GM19438 (cell line): ENCODE measurements around the gene CCDC157.
"Not testable (repeated sequence)": the region's sequence is repeated elsewhere in the genome, so short reads cannot be mapped to it uniquely, and the experiment has no call there.

ENCODE experiments used
- ATAC-seq: cut with Tn5 transposase; IDR thresholded peaks from one replicate; pipeline ENCODE4 v1.9.1; 2021; ENCODE audit warnings: low read depth; ENCODE audit not compliant: unreplicated experiment

Gene CCDC157

DNA sequence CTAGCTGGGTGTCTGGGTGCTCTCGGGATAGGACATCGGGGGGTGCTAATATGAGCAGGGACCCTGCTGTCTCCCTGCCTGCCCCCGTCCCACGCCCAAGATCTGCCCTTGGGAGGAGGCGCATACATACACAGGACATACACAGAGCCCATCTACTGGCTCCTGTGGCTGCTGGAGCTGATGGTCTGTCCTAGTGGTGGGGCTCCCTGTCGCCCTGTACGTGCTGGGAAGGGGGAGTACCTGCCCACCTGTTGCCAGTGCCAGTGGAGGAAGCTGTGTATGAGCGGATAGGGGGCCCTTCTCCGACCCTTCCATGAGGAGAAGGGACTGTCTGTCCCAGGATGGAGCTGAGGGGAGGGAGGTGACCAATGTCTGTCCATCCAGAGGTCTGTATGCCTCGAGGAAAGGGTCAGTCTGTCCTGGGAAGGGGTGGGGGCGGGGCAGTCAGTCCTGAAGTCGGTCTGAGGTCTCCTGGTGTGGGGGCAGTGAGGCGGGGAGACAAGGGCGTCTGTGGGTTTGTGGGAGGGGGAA, 31.0 kb upstream of the CCDC157 start:
- ATAC-seq: no peak

DNA sequence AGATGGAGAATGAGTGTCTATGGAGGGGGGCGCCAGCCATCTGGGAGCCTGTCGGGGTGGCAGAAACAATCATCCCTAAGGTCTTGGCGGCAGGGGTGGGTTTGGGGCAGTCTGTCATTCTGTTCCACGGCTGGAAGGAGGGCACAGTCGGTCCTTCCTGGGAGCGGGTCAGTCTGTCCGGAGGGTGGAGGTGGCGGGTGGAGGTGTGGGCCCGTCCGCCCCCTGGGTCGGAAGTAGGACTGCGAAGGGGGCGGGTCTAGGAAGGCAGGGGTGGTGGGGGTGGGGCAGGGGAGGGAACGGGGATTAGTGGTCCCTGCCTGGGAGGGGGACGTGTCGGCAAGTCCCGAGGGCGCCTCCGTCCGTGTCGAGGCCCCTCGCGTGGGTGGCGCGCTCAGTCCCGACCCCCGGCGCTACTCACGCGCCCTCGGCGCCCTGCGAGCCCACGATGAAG, 30.5 kb upstream of the CCDC157 start:
- peak; percentile 31 for ATAC-seq

DNA sequence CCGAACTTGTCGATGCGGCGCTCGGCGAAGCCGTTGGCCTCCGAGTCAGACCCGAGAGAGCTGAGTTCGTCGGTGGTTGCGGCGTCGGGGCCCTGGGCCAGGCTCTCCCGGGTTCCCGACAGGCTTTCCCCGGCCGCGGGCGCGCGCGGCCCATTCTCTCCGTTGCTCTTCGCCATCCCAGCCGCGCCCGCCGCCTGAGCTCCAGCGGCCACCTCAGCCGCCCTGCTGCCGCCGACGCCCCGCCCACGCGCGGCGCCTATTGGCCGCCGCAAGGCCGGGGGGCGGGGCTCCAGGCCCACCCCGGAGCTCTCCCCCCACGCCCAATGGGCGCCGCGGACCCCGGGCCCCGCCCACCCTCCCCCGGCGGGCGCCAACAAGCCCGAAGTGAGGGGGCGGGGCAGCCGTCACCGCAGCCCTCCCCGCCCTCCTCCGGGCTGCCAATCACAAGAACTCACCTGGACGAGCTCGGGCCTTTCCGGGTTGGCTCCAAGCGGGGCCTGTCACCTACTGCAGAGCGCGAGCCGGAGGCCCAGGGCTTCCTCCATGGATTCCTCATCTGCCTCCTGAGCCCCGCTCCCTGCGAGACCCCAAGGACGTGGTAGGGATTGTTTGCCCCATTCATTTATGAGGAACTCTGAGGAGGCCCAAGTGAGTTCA, 30.0 kb upstream of the CCDC157 start, which contains the start of gene TBC1D10A:
Gene TBC1D10A, minus strand, starts transcription at position 236 of the 657 bp plus-strand sequence. Its CDS starts 60 bp downstream, at position 176.
- ATAC-seq: peak; percentile 86

DNA sequence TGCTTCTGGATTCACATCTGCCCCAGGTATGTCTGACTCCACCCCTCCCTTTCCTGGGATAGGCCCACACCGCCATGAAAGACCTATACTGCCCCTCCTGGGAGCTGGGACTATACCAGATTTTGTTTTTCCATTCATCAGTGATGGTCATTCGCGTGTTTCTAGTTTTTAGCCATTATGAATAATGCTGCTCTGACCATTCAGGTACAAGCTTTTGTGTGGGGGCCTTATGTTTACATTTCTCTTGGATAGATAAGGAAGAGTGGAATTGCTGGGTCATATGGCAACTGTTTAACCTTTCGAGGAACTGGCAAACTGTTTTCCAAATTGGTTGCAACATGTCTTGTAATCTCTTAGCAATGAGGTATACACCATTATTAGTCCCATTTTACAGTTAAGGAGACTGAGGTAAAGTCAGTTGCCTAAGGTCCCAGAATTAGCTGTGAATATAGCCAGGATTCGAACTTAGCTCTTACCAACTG, 28.9 kb upstream of the CCDC157 start:
- no peak for ATAC-seq

DNA sequence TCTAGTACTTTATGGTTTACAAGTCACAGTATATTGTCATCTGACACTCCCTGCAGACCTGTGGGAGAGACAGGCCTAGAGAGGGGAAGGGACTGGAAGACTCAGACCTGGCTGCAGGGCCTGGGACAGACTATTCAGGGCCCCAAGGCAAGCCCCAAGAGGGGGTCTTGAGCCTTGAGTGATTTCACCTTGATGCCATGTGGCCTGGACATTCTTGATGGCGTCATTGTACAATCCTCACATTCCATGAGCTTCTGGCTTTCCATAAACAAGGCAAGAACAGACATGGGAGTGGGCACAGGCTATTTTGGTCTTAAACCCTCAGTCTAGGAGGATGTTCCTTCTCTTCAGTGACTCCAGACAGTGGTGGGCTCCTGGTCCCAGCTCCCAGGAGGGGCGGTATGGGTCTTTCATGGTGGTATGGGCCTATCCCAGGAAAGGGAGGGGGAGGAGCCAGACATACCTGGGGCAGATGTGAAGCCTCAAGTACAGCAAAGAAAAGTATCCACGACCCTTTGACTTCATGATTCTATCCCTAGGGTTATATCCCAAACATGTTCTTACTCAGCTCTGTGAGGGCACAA, 28.2 kb upstream of the CCDC157 start:
- ATAC-seq: no peak

DNA sequence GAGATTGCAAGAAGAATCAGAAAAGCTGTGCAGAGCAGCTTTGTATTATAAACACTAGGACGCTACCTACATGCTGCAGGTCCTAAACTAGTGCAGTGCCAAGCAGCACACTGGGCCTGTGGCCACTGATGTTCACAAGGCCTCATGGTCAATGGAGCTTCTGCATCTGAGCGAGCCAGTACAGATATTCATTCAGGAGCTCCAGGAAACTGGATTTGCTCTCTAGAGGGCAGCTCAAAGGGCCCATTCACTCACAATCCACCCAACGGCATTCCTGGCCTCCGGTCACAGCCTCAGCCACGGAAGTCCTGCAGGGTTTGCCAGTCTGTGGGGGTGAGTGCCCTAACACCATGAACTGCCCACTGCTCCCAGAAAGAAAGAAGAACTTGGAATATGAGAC, 24.3 kb upstream of the CCDC157 start:
- ATAC-seq: no peak

DNA sequence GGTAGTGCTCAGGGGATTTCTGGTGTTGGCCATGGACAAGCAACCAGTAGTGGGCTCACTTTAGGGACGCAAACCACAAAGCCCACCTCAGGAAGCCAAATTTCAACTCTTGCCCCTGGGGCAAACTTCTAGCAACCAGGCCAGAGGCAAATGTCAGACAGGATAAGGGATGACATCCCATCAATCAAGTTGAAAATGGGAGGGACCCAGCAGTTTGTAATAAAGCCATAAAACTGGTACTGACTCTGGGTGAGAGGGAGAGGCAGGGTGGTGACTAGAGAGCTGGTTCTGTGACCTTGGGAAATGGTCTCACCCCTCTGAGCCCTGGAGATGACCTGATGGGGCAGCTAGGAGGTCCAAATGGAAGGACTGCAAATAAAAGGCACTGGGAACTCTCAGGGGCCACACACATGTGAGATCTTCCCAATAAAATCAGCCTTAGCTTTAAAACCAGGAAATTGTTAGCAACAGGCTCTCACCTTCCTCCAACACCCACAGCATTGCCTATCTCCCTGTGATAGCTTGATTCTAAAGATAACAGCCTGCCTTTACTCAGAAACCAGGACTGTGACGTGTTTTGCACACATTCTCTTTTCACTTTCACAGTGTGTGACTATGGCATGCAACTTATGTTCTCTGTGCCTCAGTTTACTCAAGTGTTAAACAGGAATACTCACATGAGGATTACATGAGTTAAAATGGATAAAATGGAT, 23.7 kb upstream of the CCDC157 start:
- no peak for ATAC-seq

DNA sequence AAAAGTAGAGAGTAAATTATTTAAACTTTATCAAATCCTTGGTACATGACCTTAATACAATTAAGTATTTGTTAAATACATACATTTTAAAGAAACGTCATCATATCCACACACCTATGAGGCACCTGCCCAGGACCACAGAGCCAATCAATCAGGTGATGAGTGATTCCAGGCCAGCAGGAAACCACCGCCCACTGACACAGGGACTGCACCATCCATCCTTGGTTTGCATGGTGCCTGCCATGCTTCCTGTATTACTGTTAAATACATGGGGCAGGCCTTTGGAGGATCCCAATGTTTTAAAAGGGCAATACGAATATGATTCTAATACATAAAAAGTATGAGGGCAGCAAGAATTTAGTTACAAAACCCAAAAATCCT, 23.1 kb upstream of the CCDC157 start:
- ATAC-seq: no peak

DNA sequence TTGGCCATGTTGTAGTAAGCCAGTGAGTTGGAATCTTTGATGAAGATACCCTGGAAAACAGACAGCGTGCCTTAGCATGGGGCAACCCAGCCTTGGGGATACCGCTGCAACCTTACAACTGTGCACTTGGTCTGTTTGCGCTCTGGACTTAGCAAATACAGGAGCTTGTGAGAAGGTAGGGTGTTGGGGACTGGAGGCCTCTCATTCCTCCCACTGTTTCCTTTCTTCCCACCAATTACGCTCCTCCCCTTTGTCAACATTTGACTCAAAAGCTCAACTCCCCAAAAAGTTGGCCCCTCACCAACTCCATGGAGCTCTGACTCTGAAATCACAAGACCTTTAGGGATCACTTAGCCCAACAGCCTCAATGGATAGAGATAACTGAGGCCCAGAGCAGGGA, 22.2 kb upstream of the CCDC157 start:
- ATAC-seq: no peak

DNA sequence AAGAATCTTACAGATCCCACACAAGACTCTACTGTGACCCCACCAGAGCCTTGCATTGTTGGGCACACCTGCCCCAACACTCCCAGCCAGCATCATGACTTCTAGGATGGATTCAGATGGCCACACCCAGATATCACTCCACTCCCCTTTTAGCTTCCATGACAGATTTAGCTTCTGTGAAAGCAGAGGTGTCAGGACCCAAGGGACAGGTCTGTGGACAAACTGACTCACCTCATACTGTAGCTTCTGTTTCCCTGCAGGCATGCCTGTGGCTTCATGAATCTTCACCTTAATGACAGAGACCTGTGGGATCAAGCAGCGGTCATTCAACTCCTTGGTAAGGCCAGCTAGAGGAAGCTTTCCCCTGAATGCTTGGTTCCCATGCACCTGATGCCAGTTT, 21.6 kb upstream of the CCDC157 start:
- no peak for ATAC-seq

DNA sequence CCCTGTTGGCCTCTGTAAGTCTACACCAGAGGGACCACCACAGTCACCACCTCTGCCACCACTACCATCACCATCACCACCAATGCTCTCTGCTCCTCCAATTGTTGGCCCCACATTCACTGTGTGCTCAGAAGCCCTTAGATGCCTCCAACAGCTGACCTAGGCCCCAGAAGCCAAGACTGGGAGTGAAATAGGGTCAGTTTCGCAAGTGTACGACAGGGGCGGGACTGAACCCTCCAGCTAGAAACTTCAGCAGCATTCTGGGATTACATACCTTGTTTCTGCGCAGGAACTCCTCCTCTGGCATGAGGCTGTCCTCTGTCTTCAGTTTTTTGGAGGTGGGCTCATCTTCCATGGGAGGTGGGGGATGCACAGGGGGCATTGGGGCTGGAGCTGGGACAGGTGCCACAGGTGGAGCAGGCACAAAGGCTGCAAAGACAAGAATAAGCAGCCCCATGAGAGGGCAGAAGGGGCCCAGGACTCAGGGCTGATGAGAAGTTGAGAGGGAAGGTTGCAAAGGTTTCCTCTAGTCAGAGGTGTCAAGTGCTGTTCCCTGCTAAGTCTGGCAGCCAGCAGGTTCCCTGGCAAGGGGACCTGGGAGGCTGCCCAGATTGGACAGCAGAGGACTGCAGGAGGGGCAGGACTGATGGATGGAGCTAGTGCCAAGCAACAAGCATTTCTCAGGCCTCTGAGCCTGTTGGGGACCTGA, 19.9 kb upstream of the CCDC157 start:
- ATAC-seq: no peak

DNA sequence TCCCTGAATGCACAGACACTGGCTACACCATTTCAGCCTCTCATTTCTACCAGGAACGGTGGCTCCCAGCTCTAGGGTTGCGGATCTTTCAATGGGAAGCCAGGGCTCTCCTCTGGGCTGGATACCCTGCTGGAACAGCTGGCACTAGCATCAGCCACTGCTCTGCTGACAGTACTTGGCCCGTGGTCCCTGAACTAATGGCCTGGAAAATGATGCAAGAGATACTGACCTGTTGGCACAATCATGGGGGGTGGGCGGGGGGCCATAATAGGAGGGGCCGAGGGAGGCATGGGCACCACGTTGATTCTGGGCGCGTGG, 19.4 kb upstream of the CCDC157 start:
- ATAC-seq: no peak

DNA sequence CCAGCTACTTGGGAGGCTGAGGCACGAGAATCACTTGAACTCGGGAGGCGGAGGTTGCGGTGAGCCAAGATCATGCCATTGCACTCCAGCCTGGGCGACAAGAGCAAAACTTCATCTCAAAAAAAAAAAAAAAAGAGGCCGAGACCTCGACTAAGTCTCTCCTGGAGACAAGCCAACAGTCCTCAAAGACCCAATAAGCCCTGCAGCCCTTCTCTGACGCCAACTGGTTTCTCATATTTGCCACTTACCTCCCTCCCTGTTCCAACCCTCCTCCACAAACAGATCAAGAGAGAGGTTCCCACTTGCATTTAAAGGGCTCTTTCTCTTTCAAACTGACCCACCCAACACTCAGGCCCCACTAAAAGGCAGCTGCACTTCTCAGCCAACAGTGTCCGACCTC, 18.5 kb upstream of the CCDC157 start:
- ATAC-seq: not testable (repeated sequence)

DNA sequence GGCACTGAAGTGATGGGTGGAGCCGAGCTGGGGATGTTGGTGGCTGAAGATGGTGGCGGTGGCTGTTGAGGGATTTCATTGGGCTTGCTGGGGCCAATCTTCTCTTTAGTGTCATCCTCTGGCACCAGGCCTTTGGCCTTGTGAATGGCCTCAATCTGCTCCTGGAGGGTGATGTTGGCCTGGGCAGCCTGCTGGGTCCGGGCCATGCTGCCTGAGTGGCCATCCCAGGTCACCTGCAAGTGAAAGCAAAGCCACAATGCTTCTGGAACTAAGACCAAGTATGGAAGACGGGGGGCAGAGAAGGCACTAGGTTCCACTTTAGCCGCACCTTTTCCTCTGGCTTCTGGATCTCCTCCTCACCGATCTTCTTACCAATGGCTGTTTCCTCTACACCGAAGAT, 18.0 kb upstream of the CCDC157 start:
- ATAC-seq: no peak

DNA sequence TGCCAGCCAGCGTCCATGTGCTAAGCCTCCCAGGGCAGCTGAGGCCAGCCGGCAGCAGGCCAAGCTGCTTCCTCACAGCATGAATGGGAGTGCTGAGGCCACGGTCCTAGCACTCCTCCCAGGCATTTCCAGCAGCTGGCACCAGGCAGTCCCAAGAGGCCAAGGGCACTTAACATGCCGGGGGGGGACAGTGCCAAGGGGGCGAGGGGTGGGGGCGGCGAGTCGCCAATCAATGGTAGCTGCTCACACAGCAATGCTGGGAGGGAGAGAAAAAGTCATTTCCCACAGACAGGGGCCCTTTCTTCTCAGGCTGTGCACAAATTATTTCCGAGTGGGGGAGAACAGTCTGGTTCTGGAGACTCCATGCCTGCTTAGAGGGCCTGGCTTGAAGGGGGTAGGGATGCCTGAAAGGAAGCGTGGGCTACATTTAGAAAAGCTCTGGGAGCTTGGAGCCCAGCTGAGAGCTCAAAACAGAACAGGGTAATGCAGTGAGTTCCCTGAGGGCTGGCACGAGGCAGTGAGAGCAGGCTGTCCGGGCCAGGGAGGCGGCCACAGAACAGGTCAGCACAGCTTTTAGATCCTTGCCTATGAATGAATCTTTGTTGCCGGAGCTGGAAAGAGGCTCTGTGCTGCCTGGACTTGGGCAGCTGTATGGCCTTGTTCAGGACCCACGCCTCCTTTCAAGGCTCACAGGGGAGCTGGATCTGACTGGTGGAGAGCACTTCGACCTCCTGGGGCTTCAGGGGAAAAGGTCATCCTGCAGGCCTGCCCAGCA, 15.7 kb upstream of the CCDC157 start:
- ATAC-seq: no peak

DNA sequence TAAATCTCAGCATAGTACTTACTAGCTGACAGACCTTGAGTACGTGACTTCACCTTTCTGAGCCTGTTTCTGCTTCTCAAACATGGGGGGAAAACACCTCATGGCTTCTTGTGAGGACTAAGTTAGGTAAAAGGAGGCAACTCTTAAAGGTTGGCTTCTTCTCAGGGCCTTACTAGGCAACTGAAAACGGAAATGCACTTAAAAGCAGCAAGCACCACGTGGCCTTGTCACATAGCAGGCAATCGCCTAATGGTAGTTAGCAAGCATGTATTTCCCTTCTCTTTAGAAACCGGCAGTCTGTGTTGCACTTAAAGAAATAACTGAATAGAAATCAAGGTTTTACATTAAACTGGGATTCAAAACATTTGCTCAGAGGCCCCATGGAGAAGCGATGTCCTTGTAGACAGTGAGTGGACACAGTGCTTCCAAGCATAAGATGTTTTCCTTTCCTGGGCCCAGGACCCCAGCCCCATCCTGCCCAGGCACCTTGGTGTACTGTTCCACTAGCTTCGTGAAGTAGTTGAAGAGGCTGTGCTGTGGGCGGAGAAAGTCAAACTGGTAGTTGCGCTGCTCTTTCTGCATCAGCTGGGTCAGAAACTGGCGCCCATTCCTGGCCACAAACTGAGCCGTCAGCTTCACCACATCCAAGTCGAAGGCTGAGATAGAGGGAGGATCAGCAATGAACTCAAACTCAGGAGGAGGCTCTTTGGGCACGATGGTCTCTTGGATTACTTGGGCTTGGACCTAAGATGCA, 12.2 kb upstream of the CCDC157 start:
- no peak for ATAC-seq

DNA sequence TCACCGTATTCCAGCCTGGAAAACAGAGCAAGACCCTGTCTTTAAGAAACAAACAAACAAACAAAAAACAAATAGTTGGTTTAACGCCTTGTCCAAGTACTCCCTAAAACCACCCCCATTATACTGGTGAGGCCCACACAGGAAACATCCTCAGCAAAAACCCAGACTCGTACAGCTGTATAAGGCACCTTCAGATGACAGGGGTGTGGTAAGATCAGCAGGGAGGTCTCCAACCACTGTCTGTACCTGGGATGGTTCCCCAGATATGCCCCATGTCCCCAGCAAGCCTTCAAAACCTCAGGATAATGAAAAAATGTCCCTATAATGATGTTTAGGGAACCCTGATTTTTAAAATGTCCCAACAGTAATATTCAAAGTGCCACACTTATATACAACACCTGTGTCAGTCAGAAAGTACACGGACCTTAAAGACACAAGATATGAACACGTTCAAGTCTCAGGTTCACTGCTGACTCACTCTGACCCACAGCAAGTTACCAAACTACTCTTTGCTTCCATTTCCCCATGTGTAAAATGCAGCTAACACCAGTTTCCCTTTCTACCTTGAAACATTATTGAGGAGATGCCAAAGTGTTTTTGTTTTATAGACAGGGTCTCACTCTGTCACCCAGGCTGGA, 9.4 kb upstream of the CCDC157 start:
- ATAC-seq: no peak

DNA sequence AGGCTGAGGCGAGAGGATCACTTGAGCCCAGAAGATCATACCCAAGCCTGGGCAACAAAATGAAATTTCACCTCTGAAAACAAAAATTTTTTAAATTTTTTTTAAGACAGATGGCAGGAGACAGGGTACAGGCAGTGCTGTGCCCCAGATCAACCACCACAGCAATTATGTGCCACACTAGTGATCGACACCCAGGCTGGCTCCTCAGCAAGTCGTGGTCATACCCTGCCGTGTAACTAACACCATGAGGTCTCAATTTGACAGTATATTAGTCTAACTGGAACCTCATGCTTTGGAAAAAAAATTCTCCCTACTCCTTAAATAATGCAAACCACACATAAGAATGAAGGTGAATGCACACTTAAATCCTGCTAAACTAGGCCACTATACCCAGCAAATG, 8.4 kb upstream of the CCDC157 start:
- no peak for ATAC-seq

DNA sequence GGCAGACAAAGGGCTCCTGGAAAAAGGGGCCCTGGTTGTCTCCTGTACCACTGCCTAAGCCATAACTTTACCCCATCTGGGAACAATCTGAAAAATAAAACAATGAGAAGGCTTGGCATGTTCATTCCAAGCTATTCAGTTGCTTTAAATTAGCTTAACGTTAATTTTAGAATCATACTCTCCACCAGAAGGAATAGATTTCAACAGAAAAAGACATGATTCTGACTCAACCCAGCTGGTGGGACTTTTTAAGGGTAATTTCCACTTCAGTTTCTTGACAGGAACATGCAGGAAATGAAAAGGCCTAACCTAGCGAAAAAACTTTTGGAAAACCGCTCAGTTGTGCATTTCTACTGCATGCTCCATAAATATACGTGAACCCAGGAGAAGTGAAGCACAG, 8.0 kb upstream of the CCDC157 start:
- no peak for ATAC-seq
